Measurements from ENCODE around the gene DYNC1I2.

DNA sequence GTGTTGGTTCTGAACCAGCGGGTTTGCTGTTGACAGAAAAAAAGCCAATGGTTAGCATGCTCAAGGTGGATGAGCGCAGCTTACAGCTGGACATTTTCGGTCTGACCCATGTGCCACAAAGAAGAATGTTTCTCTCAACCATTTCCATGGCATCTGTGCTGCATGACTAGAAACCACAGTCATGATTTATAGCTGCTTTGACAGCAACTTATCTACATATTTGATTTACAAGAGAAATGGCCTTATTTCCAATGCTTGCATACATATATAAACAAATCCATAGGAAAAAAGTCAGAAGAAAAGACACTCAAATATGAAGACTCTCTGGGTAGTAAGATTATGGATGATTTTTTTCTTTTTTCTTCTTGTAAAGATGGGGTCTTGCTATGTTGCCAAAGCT lies 98.2 kb downstream of the DYNC1I2 start:
- no peak for TF ChIP-seq CTCF (conservative IDR thresholded peaks at IDR 0.05; ENCODE audit: low read depth, low read length)
- no peak for TF ChIP-seq EZH2 (IDR thresholded peaks at IDR 0.05; ENCODE audit: borderline replicate concordance, low read depth, low read length, poor library complexity, severe bottlenecking)

All from A673 (cell line).